IMR-90 (cell line): ENCODE measurements around the gene ST6GALNAC3. TPM values are rescaled to one million over a fixed set of nuclear protein-coding genes. Genes with fewer than 3 reads are reported as not detected.

Experiments used
- ATAC-seq: fragments of 200-7000 bp; cut with Tn5 transposase; 2 replicates; pipeline ENCODE4 v1.9.1; 2020; ENCODE audit warnings: low read depth, mild to moderate bottlenecking, moderate library complexity
- BruUV-seq: library from RNA; stranded (reverse); fragments of 400-500 nt; replicated peaks from 2 replicates; lab custom pipeline; 2021; lab: Mats Ljungman, UMichigan
- CTCF ChIA-PET: fragments of 300-600 bp; formaldehyde crosslinking; extraction: SDS; loops from one replicate; lab custom pipeline; 2021; ENCODE audit warnings: antibody characterized with exemption; lab: Yijun Ruan, JAX
- POLR2A ChIA-PET: fragments of 300-600 bp; sonication (Branson Sonifier 250); formaldehyde crosslinking; loops from one replicate; lab custom pipeline; 2022; ENCODE audit warnings: antibody characterized with exemption; ENCODE audit not compliant: unreplicated experiment; lab: Charles Lee
- DNase-seq: peaks from one replicate; pipeline ENCODE4 v3.0.0; 2013
- H2AFZ ChIP-seq: replicated peaks from 2 replicates; pipeline ENCODE3; 2013; ENCODE audit warnings: low read length, mild to moderate bottlenecking; ENCODE audit not compliant: poor library complexity
- H2AK5ac ChIP-seq: 2 replicates; pipeline ENCODE4 v1.6.1; 2013; ENCODE audit warnings: low read depth, low read length, inconsistent platforms
- H2AK9ac ChIP-seq: replicated peaks from 2 replicates; pipeline ENCODE3; 2013; ENCODE audit warnings: mild to moderate bottlenecking, low read depth, low read length, moderate library complexity; ENCODE audit not compliant: poor library complexity
- H2BK120ac ChIP-seq: 2 replicates; pipeline ENCODE4 v1.6.1; 2013; ENCODE audit warnings: low read depth, low read length, inconsistent platforms
- H2BK15ac ChIP-seq: 3 replicates; pipeline ENCODE4 v1.6.1; 2013; ENCODE audit warnings: low read depth, low read length, inconsistent platforms
- H2BK20ac ChIP-seq: 2 replicates; pipeline ENCODE4 v1.6.1; 2013; ENCODE audit warnings: low read depth, mild to moderate bottlenecking, inconsistent platforms, low read length, moderate library complexity
- H2BK5ac ChIP-seq: 2 replicates; pipeline ENCODE4 v1.6.1; 2013; ENCODE audit warnings: mild to moderate bottlenecking, low read depth, low read length, inconsistent platforms; ENCODE audit not compliant: poor library complexity, severe bottlenecking
- H3K14ac ChIP-seq: replicated peaks from 2 replicates; pipeline ENCODE4 v1.6.1; 2013; ENCODE audit warnings: low read depth, low read length, inconsistent platforms
- H3K18ac ChIP-seq: 2 replicates; pipeline ENCODE4 v1.6.1; 2013; ENCODE audit warnings: low read depth, low read length, control low read depth
- H3K23ac ChIP-seq: 2 replicates; pipeline ENCODE4 v1.6.1; 2013; ENCODE audit warnings: low read depth, low read length, inconsistent platforms
- H3K27ac ChIP-seq: 2 replicates; pipeline ENCODE4 v1.5.1; 2013; ENCODE audit warnings: mild to moderate bottlenecking, control low read depth, low read length; ENCODE audit not compliant: insufficient read depth
- H3K27me3 ChIP-seq: 2 replicates; pipeline ENCODE4 v1.6.1; 2013; ENCODE audit warnings: low read length; ENCODE audit not compliant: control insufficient read depth, insufficient read depth
- H3K36me3 ChIP-seq: 2 replicates; pipeline ENCODE4 v1.6.1; 2013; ENCODE audit warnings: low read length, mixed read lengths; ENCODE audit not compliant: control insufficient read depth, insufficient read depth
- H3K4ac ChIP-seq: 2 replicates; pipeline ENCODE4 v1.6.1; 2013; ENCODE audit warnings: low read depth, low read length, inconsistent platforms
- H3K4me1 ChIP-seq: 2 replicates; pipeline ENCODE4 v1.6.1; 2013; ENCODE audit warnings: low read length, mixed read lengths; ENCODE audit not compliant: control insufficient read depth, insufficient read depth
- H3K4me2 ChIP-seq: 2 replicates; pipeline ENCODE4 v1.6.1; 2013; ENCODE audit warnings: low read depth, mild to moderate bottlenecking, control low read depth, low read length, moderate library complexity
- H3K4me3 ChIP-seq: 2 replicates; pipeline ENCODE4 v1.5.1; 2013; ENCODE audit warnings: low read depth, mild to moderate bottlenecking, control low read depth, low read length, moderate library complexity; ENCODE audit not compliant: insufficient read depth
- H3K56ac ChIP-seq: 2 replicates; pipeline ENCODE4 v1.6.1; 2013; ENCODE audit warnings: low read length, inconsistent platforms; ENCODE audit not compliant: insufficient read depth; ENCODE audit errors: extremely low read depth
- H3K79me1 ChIP-seq, 2 experiments: 2 replicates each; pipeline ENCODE4 v1.6.1; 2013; ENCODE audit warnings: low read length in 2 of 2, inconsistent platforms in 1 of 2, low read depth in 1 of 2
- H3K9ac ChIP-seq: 2 replicates; pipeline ENCODE4 v1.6.1; 2013; ENCODE audit warnings: low read depth, low read length, control low read depth
- H3K9me1 ChIP-seq: 2 replicates; pipeline ENCODE4 v1.6.1; 2013; ENCODE audit warnings: low read length, inconsistent platforms; ENCODE audit not compliant: insufficient read depth
- H3K9me3 ChIP-seq: 2 replicates; pipeline ENCODE4 v1.6.1; 2013; ENCODE audit warnings: low read length; ENCODE audit not compliant: control insufficient read depth, insufficient read depth
- H4K20me1 ChIP-seq: 2 replicates; pipeline ENCODE4 v1.6.1; 2013; ENCODE audit warnings: low read length, inconsistent platforms; ENCODE audit not compliant: insufficient read depth
- H4K5ac ChIP-seq: 2 replicates; pipeline ENCODE4 v1.6.1; 2013; ENCODE audit warnings: mild to moderate bottlenecking, low read depth, low read length, control low read depth
- H4K8ac ChIP-seq, 2 experiments: 2 replicates each; pipeline ENCODE4 v1.6.1; 2013; ENCODE audit warnings: low read depth in 2 of 2, low read length in 2 of 2, control low read depth in 1 of 2, inconsistent platforms in 1 of 2
- H4K91ac ChIP-seq: 2 replicates; pipeline ENCODE4 v1.6.1; 2013; ENCODE audit warnings: low read depth, low read length, inconsistent platforms; ENCODE audit not compliant: insufficient read depth
- CEBPB ChIP-seq: IDR thresholded peaks from 2 replicates; pipeline ENCODE4 v1.6.1; 2012; ENCODE audit warnings: low read depth, low read length, improper control_type of control experiment
- CHD1 ChIP-seq: IDR thresholded peaks from 2 replicates; pipeline ENCODE4 v1.6.1; 2012; ENCODE audit warnings: low read depth, low read length, improper control_type of control experiment
- MAFK ChIP-seq: IDR thresholded peaks from 2 replicates; pipeline ENCODE4 v1.6.1; 2012; ENCODE audit warnings: low read depth, low read length, improper control_type of control experiment
- MAZ ChIP-seq: IDR thresholded peaks from 2 replicates; pipeline ENCODE4 v1.6.1; 2012; ENCODE audit warnings: low read depth, mild to moderate bottlenecking, low read length, improper control_type of control experiment, moderate library complexity, borderline replicate concordance
- RCOR1 ChIP-seq: IDR thresholded peaks from 2 replicates; pipeline ENCODE4 v1.6.1; 2012; ENCODE audit warnings: mild to moderate bottlenecking, low read length, improper control_type of control experiment; ENCODE audit not compliant: insufficient replicate concordance
- SMC3 ChIP-seq: fragments of 150-350 bp; IDR thresholded peaks from 2 replicates; pipeline ENCODE4 v1.6.1; 2016; ENCODE audit warnings: low read depth, mild to moderate bottlenecking, antibody characterized with exemption, low read length, moderate library complexity
- WGBS, 2 experiments: methylation state at CpG; one replicate each; pipeline versions ENCODE4 v1.1.5 to v1.1.7; 2013; ENCODE audit warnings: missing lambda C conversion rate in 2 of 2; ENCODE audit not compliant: insufficient read length in 1 of 2; ENCODE audit errors: extremely low coverage in 2 of 2; 5-methylcytosine and 5-hydroxymethylcytosine counted together
- dilution Hi-C: fragments of 300-500 bp; cut with HindIII; formaldehyde crosslinking; loops from one replicate; pipeline ENCODE4 v1.14.3; 2018; ENCODE audit warnings: low sequenced_read_pairs; ENCODE audit not compliant: unreplicated experiment
- in situ Hi-C: fragments of 300-500 bp; cut with MboI; formaldehyde crosslinking; loops from 3 replicates; pipeline ENCODE4 v1.14.3; 2019; ENCODE audit warnings: low sequenced_read_pairs, inconsistent platforms, mixed read lengths
- intact Hi-C: fragments of 100-400 bp; cut with micrococcal nuclease; formaldehyde crosslinking; loops from 2 replicates; pipeline ENCODE4 v1.10.0; 2022
- polyA plus RNA-seq, 3 experiments: library from polyadenylated mRNA; depleted of rRNA; stranded (reverse); fragments of >200 nt; gene quantifications; 2 replicates each; pipeline ENCODE4 v1.2.3, GENCODE V29; 2012; ENCODE audit warnings: low replicate concordance in 1 of 3
- total RNA-seq: library from RNA; depleted of rRNA; stranded (reverse); fragments of >200 nt; gene quantifications from 2 replicates; pipeline ENCODE4 v1.2.3, GENCODE V29; 2012
- TF ChIP-seq, protein P1 (sequence below): fragments of 150-350 bp; IDR thresholded peaks from 2 replicates; pipeline ENCODE4 v1.6.1; 2017; ENCODE audit warnings: mild to moderate bottlenecking, antibody characterized with exemption, low read length, low read depth

Gene ST6GALNAC3
- total and polyA plus RNA-seq, 2 of the 4 experiments (the other 2 are of a cell fraction), result 0.65 to 1.3 TPM

DNA sequence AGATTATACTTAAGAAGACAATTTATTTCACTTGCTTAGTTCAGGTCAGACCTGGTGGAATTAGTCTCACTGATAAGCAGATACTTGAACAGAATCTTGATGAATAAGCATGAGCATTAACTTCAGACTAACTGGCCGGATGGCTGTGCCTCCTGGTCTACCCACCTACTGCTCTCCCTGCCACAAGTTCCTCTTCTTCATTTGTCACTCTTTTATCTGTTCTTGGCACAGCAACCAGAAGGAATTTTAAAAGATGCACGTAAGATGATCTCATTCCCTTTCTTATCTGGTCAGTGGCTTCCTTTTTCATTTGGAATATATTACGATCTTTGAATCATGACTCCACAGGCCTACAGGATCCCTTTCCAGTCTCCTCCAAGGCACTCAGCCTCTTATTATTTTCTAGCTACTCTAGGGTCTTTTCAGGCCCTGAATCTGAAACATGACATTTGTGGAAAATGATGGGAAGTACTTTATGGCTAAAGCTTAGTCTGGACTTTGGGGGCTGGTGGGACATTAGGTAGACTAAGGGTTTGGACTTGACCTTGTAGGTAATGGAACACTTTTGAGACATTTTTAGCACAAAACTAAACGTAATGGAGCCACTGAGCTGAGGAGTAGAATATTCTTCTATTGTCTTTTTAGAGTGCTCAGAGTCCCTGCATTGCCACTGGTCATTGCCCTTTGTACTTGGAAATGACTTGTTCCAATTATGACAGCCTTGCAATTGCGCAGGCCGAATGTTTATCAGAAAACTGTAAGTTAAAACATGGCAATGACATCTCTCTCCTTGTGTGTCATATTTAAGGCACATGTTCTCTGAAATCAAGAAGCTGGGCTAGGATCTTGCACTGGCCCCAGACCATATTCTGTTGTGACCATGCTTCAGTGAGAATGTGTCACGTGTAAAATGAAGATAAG lies 16.0 kb downstream of the ST6GALNAC3 start:
- Histone ChIP-seq H3K27ac (no peak overlapping the region), H4K8ac (no peak overlapping the region), H3K4ac (no peak overlapping the region), H3K4me2 (no peak overlapping the region), H2BK20ac (no peak overlapping the region), H2BK15ac (no peak overlapping the region), H2BK5ac (no peak overlapping the region), H3K14ac (no peak overlapping the region), H3K18ac (no peak overlapping the region), H3K79me1 (no peaks in the 10 kb centered on the region), H2AK5ac (no peak overlapping the region), H3K36me3 (no peaks in the 10 kb centered on the region), H3K23ac (no peak overlapping the region), H4K20me1 (no peaks in the 10 kb centered on the region), H2AK9ac (no peak overlapping the region), H4K5ac (no peak overlapping the region), H3K9me1 (no peaks in the 10 kb centered on the region), H3K9me3 (no peaks in the 10 kb centered on the region), H3K9ac (no peak overlapping the region), H4K91ac (no peak overlapping the region), H3K4me1 (no peaks in the 10 kb centered on the region), H2BK120ac (no peak overlapping the region), H2AFZ (no peak overlapping the region), H3K27me3 (no peaks in the 10 kb centered on the region), H3K56ac (no peak overlapping the region), H3K4me3 (no peak overlapping the region)
- intact Hi-C loops, result no loop called here
- ATAC-seq (no peak), DNase-seq (no peak)
- ChIA-PET CTCF (no interaction called here), POLR2A (no interaction called here)
- in situ Hi-C loops, result no loop called here
- TF ChIP-seq MAFK (no peak), CHD1 (no peak), SMC3 (no peak), RCOR1 (no peak), MAZ (no peak), CEBPB (no peak)
- TF ChIP-seq, protein P1, sequence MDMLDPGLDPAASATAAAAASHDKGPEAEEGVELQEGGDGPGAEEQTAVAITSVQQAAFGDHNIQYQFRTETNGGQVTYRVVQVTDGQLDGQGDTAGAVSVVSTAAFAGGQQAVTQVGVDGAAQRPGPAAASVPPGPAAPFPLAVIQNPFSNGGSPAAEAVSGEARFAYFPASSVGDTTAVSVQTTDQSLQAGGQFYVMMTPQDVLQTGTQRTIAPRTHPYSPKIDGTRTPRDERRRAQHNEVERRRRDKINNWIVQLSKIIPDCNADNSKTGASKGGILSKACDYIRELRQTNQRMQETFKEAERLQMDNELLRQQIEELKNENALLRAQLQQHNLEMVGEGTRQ, result no peak
- no TSS peak for BruUV-seq
- dilution Hi-C loops, result no loop called here
- WGBS, 2 experiments, result 54% methylated on average over 2 of the region's 7 CpGs; no CpG with 5 or more reads in 1 of the 2 experiments
